HEK293 (cell line): ENCODE results near the gene GCAT.

ENCODE experiments used
- EGR2 ChIP-seq: fragments of 450-650 bp; formaldehyde crosslinking; IDR thresholded peaks from 2 replicates; pipeline ENCODE4 v1.5.1; 2016; ENCODE audit warnings: low read depth, missing biosample characterization, missing genetic modification characterization
- ZNF214 ChIP-seq: fragments of 450-650 bp; formaldehyde crosslinking; IDR thresholded peaks from 2 replicates; pipeline ENCODE4 v1.5.1; 2017; ENCODE audit warnings: missing biosample characterization, mild to moderate bottlenecking, missing genetic modification characterization, borderline replicate concordance
- ZNF302 ChIP-seq: fragments of 450-650 bp; formaldehyde crosslinking; IDR thresholded peaks from 2 replicates; pipeline ENCODE4 v1.5.1; 2016; ENCODE audit warnings: missing biosample characterization, missing genetic modification characterization, low read depth
- ZNF571 ChIP-seq: fragments of 450-650 bp; formaldehyde crosslinking; IDR thresholded peaks from 2 replicates; pipeline ENCODE4 v1.5.0; 2017; ENCODE audit warnings: missing biosample characterization, missing genetic modification characterization
- ZNF692 ChIP-seq: fragments of 450-650 bp; formaldehyde crosslinking; IDR thresholded peaks from 2 replicates; pipeline ENCODE4 v1.5.1; 2016; ENCODE audit warnings: missing biosample characterization, missing genetic modification characterization
- ZSCAN23 ChIP-seq: fragments of 450-650 bp; formaldehyde crosslinking; IDR thresholded peaks from 2 replicates; pipeline ENCODE4 v1.5.1; 2016; ENCODE audit warnings: missing biosample characterization, missing genetic modification characterization

DNA sequence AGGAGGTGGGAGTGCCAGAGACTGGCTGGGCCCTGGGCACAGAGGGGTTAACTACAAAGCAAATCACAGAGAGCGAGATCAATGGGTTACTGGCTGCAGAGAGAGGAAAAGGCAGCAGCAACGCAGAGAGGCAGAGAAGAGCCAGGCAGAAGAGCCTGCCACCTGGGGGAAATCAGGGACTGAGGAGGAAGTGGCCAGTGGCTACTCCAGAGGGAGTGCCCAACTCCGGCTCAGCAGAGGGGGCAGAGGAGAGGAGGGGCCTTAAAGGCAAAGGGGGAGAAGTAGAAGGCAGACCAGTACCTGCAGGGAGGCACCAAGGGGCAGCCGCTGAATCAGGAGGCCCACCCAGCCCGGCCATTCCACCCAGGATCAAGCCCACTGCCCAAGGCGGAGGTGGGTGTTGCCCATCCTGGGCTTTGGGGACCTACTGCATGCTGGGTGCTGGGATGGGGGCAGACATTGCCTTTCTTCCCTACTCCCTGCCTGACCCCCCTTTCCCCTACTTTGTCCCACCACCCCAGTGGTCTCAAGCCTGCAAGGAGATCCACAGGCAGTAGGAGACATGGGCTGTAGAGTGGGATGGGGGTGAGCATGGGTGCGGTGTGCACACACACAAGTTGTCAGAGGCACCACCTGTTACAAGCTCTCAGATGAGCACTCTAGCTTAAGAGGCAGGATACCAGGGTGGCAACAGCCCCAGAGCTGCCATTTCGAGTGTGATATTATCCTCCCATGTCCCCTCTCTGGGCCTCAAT is 14.5 kb downstream of the GCAT start:
- no peak for TF ChIP-seq ZNF214
- no peak for TF ChIP-seq ZSCAN23
- no peak for TF ChIP-seq ZNF571 (tag by site-specific recombination)
- TF ChIP-seq ZNF692: no peak
- no peak for TF ChIP-seq ZNF302 (tag by site-specific recombination)
- TF ChIP-seq EGR2: no peak
